ENCODE results near the gene CHAT.

CHAT gene

DNA sequence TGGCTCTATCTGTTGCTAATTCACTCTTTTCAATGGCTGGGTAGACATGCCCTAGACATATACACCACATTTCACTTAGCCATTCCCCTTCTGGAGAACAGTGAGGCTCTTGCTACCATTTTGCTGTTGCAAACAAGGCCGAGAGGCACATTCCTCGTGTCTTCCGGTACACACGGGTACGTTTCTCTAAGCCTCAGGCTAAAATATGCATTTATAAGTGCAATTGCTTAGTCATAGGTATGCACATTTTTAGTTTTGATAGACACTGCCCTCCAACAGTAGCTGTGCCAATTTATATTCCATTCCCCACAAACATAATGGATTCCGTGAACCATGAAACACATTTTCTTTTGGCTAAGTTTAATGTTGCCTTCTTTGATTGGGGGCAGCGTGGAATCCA lies 13.2 kb downstream of the CHAT start:
- TF ChIP-seq, protein P1, sequence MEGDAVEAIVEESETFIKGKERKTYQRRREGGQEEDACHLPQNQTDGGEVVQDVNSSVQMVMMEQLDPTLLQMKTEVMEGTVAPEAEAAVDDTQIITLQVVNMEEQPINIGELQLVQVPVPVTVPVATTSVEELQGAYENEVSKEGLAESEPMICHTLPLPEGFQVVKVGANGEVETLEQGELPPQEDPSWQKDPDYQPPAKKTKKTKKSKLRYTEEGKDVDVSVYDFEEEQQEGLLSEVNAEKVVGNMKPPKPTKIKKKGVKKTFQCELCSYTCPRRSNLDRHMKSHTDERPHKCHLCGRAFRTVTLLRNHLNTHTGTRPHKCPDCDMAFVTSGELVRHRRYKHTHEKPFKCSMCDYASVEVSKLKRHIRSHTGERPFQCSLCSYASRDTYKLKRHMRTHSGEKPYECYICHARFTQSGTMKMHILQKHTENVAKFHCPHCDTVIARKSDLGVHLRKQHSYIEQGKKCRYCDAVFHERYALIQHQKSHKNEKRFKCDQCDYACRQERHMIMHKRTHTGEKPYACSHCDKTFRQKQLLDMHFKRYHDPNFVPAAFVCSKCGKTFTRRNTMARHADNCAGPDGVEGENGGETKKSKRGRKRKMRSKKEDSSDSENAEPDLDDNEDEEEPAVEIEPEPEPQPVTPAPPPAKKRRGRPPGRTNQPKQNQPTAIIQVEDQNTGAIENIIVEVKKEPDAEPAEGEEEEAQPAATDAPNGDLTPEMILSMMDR (conservative IDR thresholded peaks at IDR 0.05; ENCODE audit: low read length): no peak
- TF ChIP-seq EZH2phosphoT487 (IDR thresholded peaks at IDR 0.05; ENCODE audit: borderline replicate concordance): no peak
- H3K4me2 ChIP-seq (ENCODE audit: low read depth, low read length, poor library complexity, severe bottlenecking): no peak overlapping the region
- no peaks in the 10 kb centered on the region for H3K9me3 ChIP-seq (ENCODE audit: insufficient read depth, low read depth, low read length)
- no peak overlapping the region for H2AFZ ChIP-seq (ENCODE audit: low read length)
- H3K27me3 ChIP-seq (ENCODE audit: insufficient read depth, low read length, poor library complexity, severe bottlenecking): no peaks in the 10 kb centered on the region
- no peak overlapping the region for H3K9ac ChIP-seq (ENCODE audit: low read depth, low read length, poor library complexity, severe bottlenecking)
- H3K4me3 ChIP-seq (ENCODE audit: low read length, poor library complexity, severe bottlenecking): no peak overlapping the region
- no peaks in the 10 kb centered on the region for H3K79me2 ChIP-seq (ENCODE audit: insufficient read depth, low read length)
- H3K9me2 ChIP-seq (replicated peaks; ENCODE audit: low read depth, low read length): no peaks in the 10 kb centered on the region
- no peaks in the 10 kb centered on the region for H4K20me1 ChIP-seq (ENCODE audit: insufficient read depth, low read length, poor library complexity, severe bottlenecking)
- H3K36me3 ChIP-seq (ENCODE audit: insufficient read depth, low read length): no peaks in the 10 kb centered on the region
- H3K4me1 ChIP-seq (ENCODE audit: insufficient read depth, low read length, poor library complexity, severe bottlenecking): no peaks in the 10 kb centered on the region
- H3F3A ChIP-seq (ENCODE audit: low read depth): no peaks in the 10 kb centered on the region

DNA sequence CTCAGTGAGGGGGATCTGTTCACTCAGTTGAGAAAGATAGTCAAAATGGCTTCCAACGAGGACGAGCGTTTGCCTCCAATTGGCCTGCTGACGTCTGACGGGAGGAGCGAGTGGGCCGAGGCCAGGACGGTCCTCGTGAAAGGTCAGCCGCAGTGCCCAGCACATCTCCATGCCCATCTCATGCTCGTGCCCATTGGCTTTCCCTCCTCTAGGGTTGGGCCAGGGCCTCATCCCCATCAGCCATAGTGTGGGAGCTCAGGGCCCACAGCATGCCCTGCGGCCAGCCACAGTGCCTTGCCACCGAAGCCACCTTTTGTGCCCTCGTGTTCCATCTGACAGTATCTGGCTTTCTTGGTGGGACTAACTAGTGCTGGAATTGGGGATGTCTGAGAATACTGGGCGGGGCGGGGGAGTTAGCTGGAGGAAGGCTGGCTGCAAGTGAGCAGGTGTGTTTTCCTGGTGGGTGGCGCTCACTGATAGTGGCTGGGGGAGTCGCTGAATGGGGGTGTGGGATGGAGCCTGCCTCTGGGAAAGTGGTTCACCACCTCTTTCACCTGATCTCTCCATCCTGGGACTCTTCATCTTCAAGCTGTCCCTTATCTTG lies 13.9 kb downstream of the CHAT start:
- no peak overlapping the region for H3K4me2 ChIP-seq (ENCODE audit: low read depth, low read length, poor library complexity, severe bottlenecking)
- no peak overlapping the region for H3K9ac ChIP-seq (ENCODE audit: low read depth, low read length, poor library complexity, severe bottlenecking)
- H3K9me2 ChIP-seq (replicated peaks; ENCODE audit: low read depth, low read length): no peaks in the 10 kb centered on the region
- H3K4me1 ChIP-seq (ENCODE audit: insufficient read depth, low read length, poor library complexity, severe bottlenecking): no peaks in the 10 kb centered on the region
- no peaks in the 10 kb centered on the region for H3K9me3 ChIP-seq (ENCODE audit: insufficient read depth, low read depth, low read length)
- no peaks in the 10 kb centered on the region for H3K79me2 ChIP-seq (ENCODE audit: insufficient read depth, low read length)
- no peaks in the 10 kb centered on the region for H3K36me3 ChIP-seq (ENCODE audit: insufficient read depth, low read length)
- TF ChIP-seq EZH2phosphoT487 (IDR thresholded peaks at IDR 0.05; ENCODE audit: borderline replicate concordance): no peak
- TF ChIP-seq, protein P1 (conservative IDR thresholded peaks at IDR 0.05; ENCODE audit: low read length): no peak
- H4K20me1 ChIP-seq (ENCODE audit: insufficient read depth, low read length, poor library complexity, severe bottlenecking): no peaks in the 10 kb centered on the region
- H3K27me3 ChIP-seq (ENCODE audit: insufficient read depth, low read length, poor library complexity, severe bottlenecking): no peaks in the 10 kb centered on the region
- no peak overlapping the region for H2AFZ ChIP-seq (ENCODE audit: low read length)
- no peak overlapping the region for H3K4me3 ChIP-seq (ENCODE audit: low read length, poor library complexity, severe bottlenecking)
- H3F3A ChIP-seq (ENCODE audit: low read depth): no peaks in the 10 kb centered on the region

DNA sequence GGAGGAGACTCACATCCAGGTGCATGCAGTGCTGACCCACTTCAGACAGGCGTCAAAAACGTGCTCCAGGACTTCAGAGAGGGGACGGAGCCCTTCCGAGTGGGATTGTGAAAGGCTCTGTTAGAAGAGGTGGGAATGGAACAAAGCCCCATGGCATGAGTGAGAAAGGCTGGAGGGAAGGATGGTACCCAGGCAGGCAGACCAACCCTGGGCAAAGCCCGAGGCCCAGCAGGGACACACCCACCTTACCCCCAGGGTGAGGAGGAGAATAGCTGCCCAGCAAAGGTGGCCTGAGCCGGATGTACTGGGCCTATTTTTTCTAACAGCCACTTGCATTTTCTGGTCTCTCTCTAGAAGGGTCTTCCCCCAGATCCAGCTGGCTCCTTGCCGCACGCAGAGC lies 14.8 kb downstream of the CHAT start:
- TF ChIP-seq, protein P1 (conservative IDR thresholded peaks at IDR 0.05; ENCODE audit: low read length): no peak
- no peak for TF ChIP-seq EZH2phosphoT487 (IDR thresholded peaks at IDR 0.05; ENCODE audit: borderline replicate concordance)
- H3K9me3 ChIP-seq (ENCODE audit: insufficient read depth, low read depth, low read length): no peaks in the 10 kb centered on the region
- H3K4me1 ChIP-seq (ENCODE audit: insufficient read depth, low read length, poor library complexity, severe bottlenecking): no peaks in the 10 kb centered on the region
- H3K36me3 ChIP-seq (ENCODE audit: insufficient read depth, low read length): no peaks in the 10 kb centered on the region
- no peaks in the 10 kb centered on the region for H3F3A ChIP-seq (ENCODE audit: low read depth)
- H3K9me2 ChIP-seq (replicated peaks; ENCODE audit: low read depth, low read length): no peaks in the 10 kb centered on the region
- H2AFZ ChIP-seq (ENCODE audit: low read length): no peak overlapping the region
- no peaks in the 10 kb centered on the region for H4K20me1 ChIP-seq (ENCODE audit: insufficient read depth, low read length, poor library complexity, severe bottlenecking)
- no peaks in the 10 kb centered on the region for H3K79me2 ChIP-seq (ENCODE audit: insufficient read depth, low read length)
- H3K27me3 ChIP-seq (ENCODE audit: insufficient read depth, low read length, poor library complexity, severe bottlenecking): no peaks in the 10 kb centered on the region
- H3K4me2 ChIP-seq (ENCODE audit: low read depth, low read length, poor library complexity, severe bottlenecking): no peak overlapping the region
- no peak overlapping the region for H3K9ac ChIP-seq (ENCODE audit: low read depth, low read length, poor library complexity, severe bottlenecking)
- no peak overlapping the region for H3K4me3 ChIP-seq (ENCODE audit: low read length, poor library complexity, severe bottlenecking)
